ENCODE measurements around the gene CEP250. TPM values are rescaled to one million over a fixed set of nuclear protein-coding genes. Genes with fewer than 3 reads are reported as not detected.

CEP250 gene
- total RNA-seq, 4 donors from 2014 or later = 18.8 to 55.4 (median 27.1) TPM

- H3K4me3 ChIP-seq = no peak overlapping the region
- no peak overlapping the region for H3K27ac ChIP-seq
- H3K27me3 ChIP-seq = no peaks in the 10 kb centered on the region
- H3K36me3 ChIP-seq = peaks cover 56% of the 10 kb centered on the region
- no peaks in the 10 kb centered on the region for H3K9me3 ChIP-seq
- H3K4me1 ChIP-seq = no peaks in the 10 kb centered on the region
- 43% methylated on average over 6 of the region's 6 CpGs for WGBS
- DNase-seq (ENCODE audit: low spot score in 2 of 2) = no peak
- no peak for TF ChIP-seq CTCF (IDR thresholded peaks at IDR 0.05)
- no peak for TF ChIP-seq EP300 (IDR thresholded peaks at IDR 0.05)
- no peak for TF ChIP-seq POLR2AphosphoS5 (IDR thresholded peaks at IDR 0.05)
- TF ChIP-seq POLR2A (IDR thresholded peaks at IDR 0.05) = no peak
Measured at GRCh38 chr20:35465976-35466375, 10.6 kb downstream of the CEP250 start.

- Histone ChIP-seq H3K27ac (no peak overlapping the region), H3K27me3 (no peaks in the 10 kb centered on the region), H3K4me3 (no peak overlapping the region), H3K36me3 (peaks cover 64% of the 10 kb centered on the region), H3K9me3 (no peaks in the 10 kb centered on the region), H3K4me1 (no peaks in the 10 kb centered on the region)
- WGBS = 89% methylated on average over 6 of the region's 6 CpGs
- DNase-seq (ENCODE audit: low spot score in 2 of 2) = no peak
- TF ChIP-seq POLR2AphosphoS5 (IDR thresholded peaks at IDR 0.05) (no peak), CTCF (IDR thresholded peaks at IDR 0.05) (no peak), POLR2A (IDR thresholded peaks at IDR 0.05) (no peak), EP300 (IDR thresholded peaks at IDR 0.05) (no peak)
Measured at GRCh38 chr20:35466856-35467255, 11.5 kb downstream of the CEP250 start.

- H3K27ac ChIP-seq = no peak overlapping the region
- no peak for TF ChIP-seq POLR2AphosphoS5 (IDR thresholded peaks at IDR 0.05)
- no peak for TF ChIP-seq EP300 (IDR thresholded peaks at IDR 0.05)
- no peak for TF ChIP-seq POLR2A (IDR thresholded peaks at IDR 0.05)
- TF ChIP-seq CTCF (IDR thresholded peaks at IDR 0.05) = no peak
- H3K9me3 ChIP-seq = no peaks in the 10 kb centered on the region
- H3K4me3 ChIP-seq = no peak overlapping the region
- peaks cover 66% of the 10 kb centered on the region for H3K36me3 ChIP-seq
- no peaks in the 10 kb centered on the region for H3K4me1 ChIP-seq
- 80% methylated on average over 9 of the region's 9 CpGs for WGBS
- no peaks in the 10 kb centered on the region for H3K27me3 ChIP-seq
- no peak for DNase-seq (ENCODE audit: low spot score in 2 of 2)
Measured at GRCh38 chr20:35467339-35468224, 12.2 kb downstream of the CEP250 start.

- Histone ChIP-seq H3K27me3 (no peaks in the 10 kb centered on the region), H3K27ac (no peak overlapping the region), H3K4me1 (no peaks in the 10 kb centered on the region), H3K4me3 (no peak overlapping the region), H3K36me3 (peaks cover 74% of the 10 kb centered on the region), H3K9me3 (no peaks in the 10 kb centered on the region)
- TF ChIP-seq CTCF (IDR thresholded peaks at IDR 0.05) = no peak
- TF ChIP-seq POLR2AphosphoS5 (IDR thresholded peaks at IDR 0.05) = no peak
- no peak for TF ChIP-seq EP300 (IDR thresholded peaks at IDR 0.05)
- no peak for TF ChIP-seq POLR2A (IDR thresholded peaks at IDR 0.05)
- 71% methylated on average over 6 of the region's 6 CpGs for WGBS
- no peak for DNase-seq (ENCODE audit: low spot score in 2 of 2)
Measured at GRCh38 chr20:35468671-35469334, 13.4 kb downstream of the CEP250 start.

- H3K9me3 ChIP-seq = no peaks in the 10 kb centered on the region
- TF ChIP-seq POLR2AphosphoS5 (IDR thresholded peaks at IDR 0.05) (no peak), POLR2A (IDR thresholded peaks at IDR 0.05) (no peak), EP300 (IDR thresholded peaks at IDR 0.05) (no peak), CTCF (IDR thresholded peaks at IDR 0.05) (no peak)
- DNase-seq (ENCODE audit: low spot score in 2 of 2) = no peak
- peaks cover 87% of the 10 kb centered on the region for H3K36me3 ChIP-seq
- H3K4me1 ChIP-seq = no peaks in the 10 kb centered on the region
- H3K27me3 ChIP-seq = no peaks in the 10 kb centered on the region
- no peak overlapping the region for H3K27ac ChIP-seq
- 90% methylated on average over 3 of the region's 3 CpGs for WGBS
- no peak overlapping the region for H3K4me3 ChIP-seq
Measured at GRCh38 chr20:35472209-35472608, 16.8 kb downstream of the CEP250 start.

All from suprapubic skin (tissue), 4 donors.